Activated naive CD4-positive, alpha-beta T cell (primary cell): ENCODE measurements around the gene ITGA6.

Experiments used
- DNase-seq, 4 experiments: peaks; one replicate each; lab custom pipeline; 2025; lab: John Stamatoyannopoulos, UW

The ITGA6 gene

GRCh38 chr2:172427256-172427989, at the start of gene ITGA6:
Gene ITGA6, plus strand, starts transcription at chr2:172427586.
- DNase-seq: peak; percentile 31 to 74 (median 58)

- no peak for DNase-seq
These were observed 46.7 kb upstream of the ITGA6 start for GRCh38 chr2:172380436-172381274.

GRCh38 chr2:172381275-172382027, 45.9 kb upstream of the ITGA6 start:
- DNase-seq: no peak

- DNase-seq: no peak
These were observed 40.0 kb upstream of the ITGA6 start for GRCh38 chr2:172387361-172387760.

- DNase-seq: no peak
These were observed 37.6 kb upstream of the ITGA6 start for GRCh38 chr2:172389685-172390339.

GRCh38 chr2:172394002-172394401, 33.4 kb upstream of the ITGA6 start:
- DNase-seq: no peak

GRCh38 chr2:172395503-172395902, 31.9 kb upstream of the ITGA6 start:
- DNase-seq: no peak

- DNase-seq: no peak
These were observed 30.1 kb upstream of the ITGA6 start for GRCh38 chr2:172397148-172397834.

GRCh38 chr2:172398440-172398839, 28.9 kb upstream of the ITGA6 start:
- DNase-seq: no peak

GRCh38 chr2:172399765-172400164, 27.6 kb upstream of the ITGA6 start:
- DNase-seq: no peak

GRCh38 chr2:172402198-172402597, 25.2 kb upstream of the ITGA6 start:
- DNase-seq: no peak

- DNase-seq: no peak
These were observed 24.0 kb upstream of the ITGA6 start for GRCh38 chr2:172403402-172403801.

- DNase-seq: no peak
These were observed 23.4 kb upstream of the ITGA6 start for GRCh38 chr2:172403881-172404468.

- DNase-seq: no peak
These were observed 22.6 kb upstream of the ITGA6 start for GRCh38 chr2:172404824-172405223.

GRCh38 chr2:172405673-172406072, 21.7 kb upstream of the ITGA6 start:
- no peak for DNase-seq

- DNase-seq: no peak
These were observed 19.1 kb upstream of the ITGA6 start for GRCh38 chr2:172408143-172408766.

GRCh38 chr2:172409042-172409441, 18.3 kb upstream of the ITGA6 start:
- no peak for DNase-seq

GRCh38 chr2:172412984-172413492, 14.3 kb upstream of the ITGA6 start:
- DNase-seq: no peak

GRCh38 chr2:172415157-172415864, 12.1 kb upstream of the ITGA6 start:
- DNase-seq: no peak

- DNase-seq: no peak
These were observed 11.6 kb upstream of the ITGA6 start for GRCh38 chr2:172415865-172416183.
